HG03565 (cell line): ENCODE data around the gene HOXC11.

Experiments
- ATAC-seq: cut with Tn5 transposase; IDR thresholded peaks from one replicate; pipeline ENCODE4 v1.9.1; 2021; ENCODE audit warnings: mild to moderate bottlenecking, moderate library complexity; ENCODE audit not compliant: unreplicated experiment

The HOXC11 gene

GRCh38 chr12:53983950-53984572, 11.1 kb downstream of the HOXC11 start:
- ATAC-seq = no peak

DNA sequence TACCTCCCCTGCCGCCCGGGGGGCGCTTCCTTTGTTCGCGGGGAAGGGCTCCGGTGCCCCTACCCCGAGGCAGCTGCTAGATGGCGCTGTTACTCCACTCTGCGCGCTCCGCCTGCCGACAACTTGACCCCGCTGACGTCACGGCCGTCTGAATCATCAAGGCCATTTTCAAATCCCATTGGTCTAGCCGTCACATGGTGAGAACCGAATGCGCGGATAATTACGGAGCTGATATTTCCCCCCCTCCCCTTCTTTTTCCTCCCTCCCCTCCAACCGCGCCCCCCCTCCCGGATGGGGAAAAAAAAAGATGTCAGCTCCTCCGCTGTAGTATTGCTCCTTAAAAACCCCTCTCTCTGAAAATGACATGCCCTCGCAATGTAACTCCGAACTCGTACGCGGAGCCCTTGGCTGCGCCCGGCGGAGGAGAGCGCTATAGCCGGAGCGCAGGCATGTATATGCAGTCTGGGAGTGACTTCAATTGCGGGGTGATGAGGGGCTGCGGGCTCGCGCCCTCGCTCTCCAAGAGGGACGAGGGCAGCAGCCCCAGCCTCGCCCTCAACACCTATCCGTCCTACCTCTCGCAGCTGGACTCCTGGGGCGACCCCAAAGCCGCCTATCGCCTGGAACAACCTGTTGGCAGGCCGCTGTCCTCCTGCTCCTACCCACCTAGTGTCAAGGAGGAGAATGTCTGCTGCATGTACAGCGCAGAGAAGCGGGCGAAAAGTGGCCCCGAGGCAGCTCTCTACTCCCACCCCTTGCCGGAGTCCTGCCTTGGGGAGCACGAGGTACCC, 12.2 kb downstream of the HOXC11 start, which contains the start of gene HOXC10:
Gene HOXC10 (plus strand): TSS at position 246 of the 791 bp plus-strand sequence. CDS start 114 bp downstream, at position 360.
- no peak for ATAC-seq

GRCh38 chr12:53985692-53985993, 12.7 kb downstream of the HOXC11 start:
- ATAC-seq = no peak

DNA sequence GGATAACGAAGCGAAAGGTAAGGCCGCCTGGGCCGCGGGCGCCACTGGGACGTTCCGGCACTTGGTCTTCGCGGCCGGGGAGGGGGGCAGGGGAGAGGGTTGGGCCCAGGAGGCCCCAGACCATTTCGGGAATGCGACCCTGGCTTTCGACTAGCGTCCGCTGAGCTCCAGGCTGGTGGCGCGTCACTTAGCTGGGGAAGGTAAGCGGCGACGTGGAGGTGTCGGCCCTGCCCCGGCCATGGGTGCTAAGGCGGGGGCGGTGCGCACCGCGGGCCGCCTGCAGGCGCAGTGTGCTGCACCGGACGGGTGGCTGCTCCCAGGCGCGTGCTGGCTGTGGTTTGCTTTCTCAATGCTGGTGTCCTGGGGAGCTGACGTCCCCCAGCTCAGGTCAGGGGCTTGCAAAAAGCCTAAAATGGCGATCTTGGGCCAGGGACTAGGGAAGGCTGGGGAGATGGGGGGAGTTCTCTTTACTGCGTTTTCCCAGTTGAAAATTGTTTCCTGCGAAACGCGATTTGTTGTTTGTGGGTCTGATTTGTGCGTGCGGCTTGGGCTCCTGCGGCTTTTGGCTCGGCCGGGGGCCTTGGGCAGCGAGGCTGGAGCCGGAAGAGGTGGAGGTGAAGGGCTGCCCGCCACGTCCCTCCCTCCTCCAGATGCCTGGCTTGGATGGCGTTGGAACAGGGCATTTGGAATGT, 13.2 kb downstream of the HOXC11 start:
- no peak for ATAC-seq

DNA sequence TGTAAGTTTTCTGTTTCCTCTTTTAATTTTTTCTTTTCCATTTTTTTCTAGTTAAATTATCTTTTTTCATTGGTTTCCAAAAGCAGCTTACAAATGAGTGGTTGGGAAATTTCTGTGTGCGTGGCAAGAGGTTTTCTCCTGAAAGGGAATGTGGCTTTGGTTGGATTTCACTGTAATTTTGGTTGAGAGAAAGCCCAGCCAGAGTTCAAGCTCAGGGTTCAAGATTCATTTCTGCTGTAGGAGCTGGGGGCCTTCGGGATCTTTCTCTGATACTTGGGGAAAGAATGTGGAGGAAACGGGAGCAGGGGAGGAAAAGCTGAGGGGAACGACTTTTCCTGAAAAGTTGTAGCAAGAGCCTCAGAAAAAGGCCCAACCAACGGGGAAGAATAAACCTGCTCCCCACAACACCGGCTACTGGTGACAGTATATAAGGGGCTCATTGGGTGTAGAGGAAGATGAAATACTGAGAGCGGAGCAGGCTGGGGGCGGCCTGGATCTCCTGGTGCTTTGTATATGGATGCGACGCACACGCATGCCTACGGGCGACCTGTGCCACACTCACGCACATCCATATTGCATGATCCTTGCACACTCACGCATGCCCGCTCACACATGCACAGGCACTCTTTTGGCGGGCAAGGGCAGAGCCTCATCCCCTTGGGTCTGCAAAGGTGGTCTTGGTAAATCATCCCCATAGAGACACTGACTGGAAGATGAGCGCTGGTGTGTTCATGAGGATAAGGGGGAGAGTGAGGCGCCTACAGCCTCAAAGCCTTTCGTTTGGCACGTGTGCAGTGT, 14.0 kb downstream of the HOXC11 start:
- ATAC-seq = no peak

- ATAC-seq = no peak
Measured at GRCh38 chr12:53987787-53988230, 14.9 kb downstream of the HOXC11 start.

DNA sequence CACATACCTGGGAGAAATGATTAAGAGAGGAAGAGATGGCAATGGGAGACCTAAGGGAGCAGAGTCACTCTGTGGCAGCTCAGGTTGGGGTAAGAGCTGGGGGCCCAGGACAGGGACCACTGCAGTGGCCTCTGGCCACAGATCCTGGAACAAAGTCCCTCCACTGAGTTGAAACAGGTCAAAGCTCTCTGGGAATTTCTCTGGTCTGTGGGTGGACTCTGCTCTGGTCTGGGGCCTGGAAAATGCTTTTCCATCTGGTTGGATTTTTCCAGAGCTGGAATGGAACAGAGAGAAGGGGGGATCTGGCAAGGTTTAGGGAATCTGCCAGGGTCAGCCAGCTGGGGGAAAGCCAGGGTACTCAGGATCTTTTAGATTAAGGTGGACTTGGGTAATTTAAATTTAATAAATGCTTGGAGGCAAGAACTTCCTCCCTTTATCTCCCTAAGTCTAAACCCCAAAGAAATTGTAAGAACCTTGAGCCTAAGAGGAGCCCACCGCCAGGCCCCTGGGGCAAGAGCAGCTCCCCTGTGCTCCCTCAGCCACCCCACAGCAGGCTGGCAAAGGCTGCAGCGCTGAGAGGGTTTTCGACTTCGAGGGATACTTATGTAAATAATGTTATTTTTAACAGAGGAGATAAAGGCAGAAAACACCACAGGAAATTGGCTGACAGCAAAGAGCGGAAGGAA, 15.8 kb downstream of the HOXC11 start:
- no peak for ATAC-seq

DNA sequence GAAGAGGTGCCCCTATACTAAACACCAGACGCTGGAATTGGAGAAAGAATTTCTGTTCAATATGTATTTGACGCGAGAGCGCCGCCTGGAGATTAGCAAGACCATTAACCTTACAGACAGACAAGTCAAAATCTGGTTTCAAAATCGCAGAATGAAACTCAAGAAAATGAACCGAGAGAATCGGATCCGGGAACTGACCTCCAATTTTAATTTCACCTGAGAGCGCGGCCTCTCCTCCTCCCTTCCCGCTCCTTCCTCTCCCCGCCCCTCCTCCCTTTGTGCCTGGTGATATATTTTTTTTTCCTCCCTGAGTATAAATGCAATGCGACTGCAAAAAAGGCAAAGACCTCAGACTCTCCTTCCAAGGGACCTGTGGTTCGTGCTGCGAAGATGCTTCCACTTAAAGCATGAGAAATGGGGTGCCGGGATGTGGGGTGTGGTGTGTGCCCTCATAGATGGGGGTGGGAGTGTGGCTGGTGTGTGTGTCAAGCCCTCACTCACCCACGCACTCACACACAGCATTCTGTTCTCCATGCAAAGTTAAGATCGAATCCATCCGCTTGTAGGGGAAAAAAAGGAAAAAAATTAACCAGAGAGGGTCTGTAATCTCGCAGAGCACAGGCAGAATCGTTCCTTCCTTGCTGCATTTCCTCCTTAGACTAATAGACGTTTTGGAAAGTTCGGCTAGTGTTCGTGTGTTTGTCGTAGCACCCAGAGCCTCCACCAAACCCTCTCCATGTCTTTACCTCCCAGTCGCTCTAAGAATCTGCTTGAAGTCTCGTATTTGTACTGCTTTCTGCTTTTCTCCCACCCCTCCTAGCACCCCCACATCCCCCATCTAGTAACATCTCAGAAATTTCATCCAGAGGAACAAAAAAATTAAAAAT, 16.5 kb downstream of the HOXC11 start:
- no peak for ATAC-seq

GRCh38 chr12:53990311-53991076, 17.6 kb downstream of the HOXC11 start:
- ATAC-seq = no peak

DNA sequence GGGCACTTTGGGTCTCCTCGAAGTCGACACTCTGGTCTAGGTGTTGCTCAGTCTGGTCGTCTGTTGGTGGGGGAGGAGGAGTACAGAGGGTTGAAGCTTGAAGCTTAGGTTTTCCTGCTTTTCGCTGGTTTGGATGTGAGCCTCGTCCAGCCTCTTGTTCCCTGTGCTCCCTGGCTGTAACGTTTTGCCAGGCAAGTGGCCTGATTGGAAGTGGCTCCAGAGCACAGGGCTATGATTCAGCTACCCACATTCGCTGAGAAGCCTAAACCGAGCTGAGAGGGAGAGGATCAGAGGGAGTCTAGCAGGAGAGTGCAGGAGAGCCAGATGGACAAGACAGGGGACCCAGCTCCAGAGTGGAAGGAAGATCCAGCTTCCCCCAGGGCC, 18.1 kb downstream of the HOXC11 start:
- no peak for ATAC-seq

DNA sequence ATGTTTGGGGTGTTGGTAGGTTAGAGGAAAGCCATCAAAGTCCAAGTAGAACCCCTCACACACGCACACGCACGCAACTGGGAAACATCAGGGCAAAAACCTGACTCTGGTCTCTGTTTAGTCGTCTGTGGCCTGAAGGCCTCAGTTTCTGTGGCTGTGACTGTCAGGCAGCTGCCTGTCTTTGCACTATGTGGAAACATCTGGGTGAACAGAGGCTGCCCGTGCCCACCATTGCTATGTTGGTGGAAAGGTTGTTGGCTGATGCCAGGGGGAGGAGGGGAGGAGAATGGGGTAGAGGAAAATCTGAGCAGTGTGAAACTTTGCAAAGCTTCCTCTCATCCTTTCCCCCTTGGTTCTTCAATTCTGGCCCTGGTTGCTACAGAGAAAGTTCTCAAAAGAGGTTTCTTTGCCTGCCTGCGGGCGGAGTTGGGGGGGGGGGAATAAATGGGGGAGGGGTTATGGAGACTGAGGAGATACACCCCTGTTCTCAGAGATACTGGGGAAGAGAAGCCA, 19.5 kb downstream of the HOXC11 start:
- no peak for ATAC-seq

GRCh38 chr12:53993162-53994008, 20.5 kb downstream of the HOXC11 start:
- ATAC-seq = no peak

DNA sequence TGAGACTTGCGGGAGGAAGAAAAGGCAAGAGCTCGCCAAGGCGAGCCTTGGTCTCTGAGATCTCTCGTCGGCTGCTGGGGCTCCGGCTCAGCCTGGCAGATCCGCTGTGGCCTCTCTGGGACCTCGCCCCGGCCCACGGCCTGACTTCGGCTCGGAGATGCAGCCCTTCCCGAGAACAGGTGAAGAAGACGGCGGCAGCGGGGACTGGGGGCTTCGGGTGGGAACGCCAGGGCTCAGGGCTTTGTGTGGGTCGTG, 21.0 kb downstream of the HOXC11 start:
- no peak for ATAC-seq

GRCh38 chr12:53994264-53995001, 21.5 kb downstream of the HOXC11 start:
- ATAC-seq = no peak

DNA sequence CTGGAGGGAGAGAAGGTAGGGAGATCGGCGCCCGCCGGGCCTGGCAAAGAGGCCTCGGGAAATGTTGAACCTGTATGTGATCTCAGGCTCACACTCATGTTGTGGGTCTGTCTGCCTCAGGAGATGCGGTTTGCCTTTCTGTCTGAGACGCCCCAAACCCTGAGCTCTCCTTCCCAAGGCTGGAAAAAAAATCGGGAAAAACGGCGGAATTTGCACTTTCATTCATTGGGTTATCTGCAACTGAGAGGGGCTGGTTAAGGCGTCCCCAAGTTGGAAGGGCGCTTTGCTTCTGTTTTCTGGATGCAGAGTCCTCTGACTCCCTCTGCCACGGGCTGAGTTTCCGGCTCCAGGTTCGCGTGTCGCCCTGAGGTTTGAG, 22.1 kb downstream of the HOXC11 start:
- no peak for ATAC-seq

DNA sequence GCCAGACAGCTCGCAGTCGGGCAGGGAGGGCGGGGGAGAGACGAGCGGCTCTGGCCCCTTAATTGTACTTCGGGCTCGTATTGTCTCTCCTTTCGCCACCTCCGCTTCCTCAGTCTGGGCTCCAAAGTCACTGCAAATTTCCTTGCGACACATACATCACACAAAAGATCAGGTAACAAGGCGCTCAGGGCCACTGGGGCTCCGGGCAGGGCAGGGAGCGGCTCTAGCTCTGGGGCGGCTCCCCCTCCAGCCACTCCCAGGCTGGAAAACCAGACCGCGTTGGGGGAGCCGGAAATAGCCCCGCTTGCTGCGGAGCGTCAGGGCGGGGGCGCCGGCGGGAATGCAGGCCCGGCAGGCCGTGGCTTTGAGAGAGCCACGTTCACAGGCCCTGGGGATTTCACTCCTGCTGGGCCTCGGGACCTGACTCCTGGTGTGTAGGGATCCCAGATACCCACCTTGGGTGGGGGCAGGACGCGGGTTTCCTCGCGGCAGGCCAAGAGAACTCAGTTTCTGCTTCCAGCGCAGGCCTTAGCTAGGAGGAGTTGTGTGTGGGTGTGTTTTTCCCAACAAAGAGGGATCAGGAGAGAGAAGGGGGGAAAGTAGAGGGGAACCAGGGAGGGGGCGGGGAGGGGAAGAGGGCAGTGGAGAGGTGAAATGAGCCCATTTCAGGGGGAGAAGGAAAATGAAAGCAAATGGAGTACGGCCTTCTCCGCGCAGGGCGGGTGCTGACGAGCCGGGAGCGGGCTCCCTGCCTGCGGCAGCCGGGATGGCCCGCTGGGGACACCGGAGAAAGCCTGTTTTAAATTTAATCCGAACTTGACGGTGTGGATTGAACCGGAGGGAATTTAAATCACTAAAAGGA, 22.7 kb downstream of the HOXC11 start:
- no peak for ATAC-seq
